ENCODE data around the gene TMEM94. TPM values are rescaled to one million over a fixed set of nuclear protein-coding genes. Genes with fewer than 3 reads are reported as not detected.

Gene TMEM94
- total and polyA plus RNA-seq, 2 of the 13 experiments (the other 11 are each of a cell fraction or from before 2014, with no cell fraction given) = 32.6 to 134 TPM

DNA sequence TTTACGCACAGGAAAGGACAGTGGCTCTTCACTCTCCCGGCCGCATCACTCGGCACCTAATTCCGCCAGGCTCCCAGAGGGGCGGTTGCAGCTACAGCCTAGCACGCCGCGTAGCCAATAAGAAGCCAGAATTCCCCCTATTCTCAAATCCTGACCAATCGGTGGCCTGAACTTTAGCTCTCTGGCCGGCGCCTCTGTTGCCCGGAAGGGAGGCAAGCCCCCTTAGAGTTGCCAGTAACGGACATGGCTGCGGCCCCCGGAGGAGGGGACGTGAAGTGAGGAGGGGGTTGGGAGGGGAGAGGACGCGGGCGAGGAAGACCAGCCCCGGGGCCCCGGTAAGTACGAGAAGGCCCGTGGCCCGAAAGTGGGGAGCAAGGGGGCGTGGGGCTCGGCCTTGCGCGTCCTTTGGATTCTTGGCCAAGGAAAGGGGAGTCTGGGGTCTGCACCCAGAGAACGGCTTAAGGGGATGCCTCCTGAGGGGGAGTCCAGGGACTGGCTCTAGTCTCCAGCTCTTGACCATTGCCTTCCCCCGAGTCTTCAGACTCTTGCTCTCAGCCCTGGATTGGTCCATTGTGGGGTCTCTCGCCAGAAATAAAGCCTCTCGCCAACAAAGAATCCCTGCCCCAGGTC is at the start of gene TMEM94 (continued):
- TF ChIP-seq, protein P1, sequence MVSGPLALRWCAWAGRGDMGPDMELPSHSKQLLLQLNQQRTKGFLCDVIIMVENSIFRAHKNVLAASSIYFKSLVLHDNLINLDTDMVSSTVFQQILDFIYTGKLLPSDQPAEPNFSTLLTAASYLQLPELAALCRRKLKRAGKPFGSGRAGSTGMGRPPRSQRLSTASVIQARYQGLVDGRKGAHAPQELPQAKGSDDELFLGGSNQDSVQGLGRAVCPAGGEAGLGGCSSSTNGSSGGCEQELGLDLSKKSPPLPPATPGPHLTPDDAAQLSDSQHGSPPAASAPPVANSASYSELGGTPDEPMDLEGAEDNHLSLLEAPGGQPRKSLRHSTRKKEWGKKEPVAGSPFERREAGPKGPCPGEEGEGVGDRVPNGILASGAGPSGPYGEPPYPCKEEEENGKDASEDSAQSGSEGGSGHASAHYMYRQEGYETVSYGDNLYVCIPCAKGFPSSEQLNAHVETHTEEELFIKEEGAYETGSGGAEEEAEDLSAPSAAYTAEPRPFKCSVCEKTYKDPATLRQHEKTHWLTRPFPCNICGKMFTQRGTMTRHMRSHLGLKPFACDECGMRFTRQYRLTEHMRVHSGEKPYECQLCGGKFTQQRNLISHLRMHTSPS (CRISPR knock-in tag; IDR thresholded peaks at IDR 0.05; ENCODE audit: low read depth) = no peak; the same call in 1 of the 2 replicates
- no peak for TF ChIP-seq NFIB (CRISPR knock-in tag; IDR thresholded peaks at IDR 0.05; ENCODE audit: borderline replicate concordance)
- no peak for TF ChIP-seq MAFK (conservative IDR thresholded peaks at IDR 0.05 in 1 of 2, IDR thresholded peaks at IDR 0.05 in 1 of 2; ENCODE audit: low read length in 2 of 2)
- TF ChIP-seq ZNF572 (CRISPR knock-in tag; IDR thresholded peaks at IDR 0.05) = 0 out of 2 replicates have a peak, but pooled peaks have one; percentile 64
- peak; percentile 34; the same call in 1 of the 3 replicates for TF ChIP-seq MXI1 (IDR thresholded peaks at IDR 0.05; ENCODE audit: borderline replicate concordance, low read depth, low read length)
- TF ChIP-seq TBX3 (IDR thresholded peaks at IDR 0.05; ENCODE audit: borderline replicate concordance) = no peak
- peak; percentile 84; the same call in 1 of the 2 replicates for TF ChIP-seq ZNF557 (CRISPR knock-in tag; IDR thresholded peaks at IDR 0.05)
- no peak for TF ChIP-seq SNRNP70 (IDR thresholded peaks at IDR 0.05; ENCODE audit: low read depth, low read length)
- TF ChIP-seq, protein P2, sequence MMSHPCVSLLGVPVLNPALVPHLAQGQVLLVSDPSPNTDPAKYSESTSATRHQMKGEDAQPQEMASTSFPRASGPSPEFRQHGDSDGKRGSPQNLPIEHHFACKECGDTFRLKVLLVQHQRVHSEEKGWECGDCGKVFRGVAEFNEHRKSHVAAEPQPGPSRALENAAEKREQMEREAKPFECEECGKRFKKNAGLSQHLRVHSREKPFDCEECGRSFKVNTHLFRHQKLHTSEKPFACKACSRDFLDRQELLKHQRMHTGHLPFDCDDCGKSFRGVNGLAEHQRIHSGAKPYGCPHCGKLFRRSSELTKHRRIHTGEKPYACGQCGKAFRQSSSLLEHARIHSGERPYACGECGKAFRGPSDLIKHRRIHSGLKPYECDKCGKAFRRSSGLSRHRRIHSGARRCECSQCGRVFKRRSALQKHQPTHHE (CRISPR knock-in tag; IDR thresholded peaks at IDR 0.05; ENCODE audit: borderline replicate concordance) = peak; percentile 47; the same call in 1 of the 2 replicates
- TF ChIP-seq, protein P3, sequence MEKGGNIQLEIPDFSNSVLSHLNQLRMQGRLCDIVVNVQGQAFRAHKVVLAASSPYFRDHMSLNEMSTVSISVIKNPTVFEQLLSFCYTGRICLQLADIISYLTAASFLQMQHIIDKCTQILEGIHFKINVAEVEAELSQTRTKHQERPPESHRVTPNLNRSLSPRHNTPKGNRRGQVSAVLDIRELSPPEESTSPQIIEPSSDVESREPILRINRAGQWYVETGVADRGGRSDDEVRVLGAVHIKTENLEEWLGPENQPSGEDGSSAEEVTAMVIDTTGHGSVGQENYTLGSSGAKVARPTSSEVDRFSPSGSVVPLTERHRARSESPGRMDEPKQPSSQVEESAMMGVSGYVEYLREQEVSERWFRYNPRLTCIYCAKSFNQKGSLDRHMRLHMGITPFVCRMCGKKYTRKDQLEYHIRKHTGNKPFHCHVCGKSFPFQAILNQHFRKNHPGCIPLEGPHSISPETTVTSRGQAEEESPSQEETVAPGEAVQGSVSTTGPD (CRISPR knock-in tag; IDR thresholded peaks at IDR 0.05) = peak; percentile 65; the same call in 1 of the 2 replicates
- peak; percentile 29; the same call in 1 of the 2 replicates for TF ChIP-seq ZNF124 (CRISPR knock-in tag; IDR thresholded peaks at IDR 0.05)
- TF ChIP-seq PPARG (CRISPR knock-in tag; conservative IDR thresholded peaks at IDR 0.05) = peak; percentile 58
- no peak for TF ChIP-seq ZNF780A (CRISPR knock-in tag; IDR thresholded peaks at IDR 0.05)
- TF ChIP-seq ONECUT2 (CRISPR knock-in tag; IDR thresholded peaks at IDR 0.05) = no peak
- TF ChIP-seq BCL6 (CRISPR knock-in tag; IDR thresholded peaks at IDR 0.05) = no peak
- TF ChIP-seq ZFP1 (CRISPR knock-in tag; IDR thresholded peaks at IDR 0.05) = no peak
- TF ChIP-seq NR2F6 (IDR thresholded peaks at IDR 0.05) = no peak
- peak; percentile 35; the same call in 1 of the 2 replicates for TF ChIP-seq NR2F6 (CRISPR knock-in tag; IDR thresholded peaks at IDR 0.05)
- TF ChIP-seq NFATC3 (CRISPR knock-in tag; IDR thresholded peaks at IDR 0.05) = no peak
- TF ChIP-seq CAMTA2 (CRISPR knock-in tag; IDR thresholded peaks at IDR 0.05; ENCODE audit: borderline replicate concordance) = no peak
- TF ChIP-seq, protein P4, sequence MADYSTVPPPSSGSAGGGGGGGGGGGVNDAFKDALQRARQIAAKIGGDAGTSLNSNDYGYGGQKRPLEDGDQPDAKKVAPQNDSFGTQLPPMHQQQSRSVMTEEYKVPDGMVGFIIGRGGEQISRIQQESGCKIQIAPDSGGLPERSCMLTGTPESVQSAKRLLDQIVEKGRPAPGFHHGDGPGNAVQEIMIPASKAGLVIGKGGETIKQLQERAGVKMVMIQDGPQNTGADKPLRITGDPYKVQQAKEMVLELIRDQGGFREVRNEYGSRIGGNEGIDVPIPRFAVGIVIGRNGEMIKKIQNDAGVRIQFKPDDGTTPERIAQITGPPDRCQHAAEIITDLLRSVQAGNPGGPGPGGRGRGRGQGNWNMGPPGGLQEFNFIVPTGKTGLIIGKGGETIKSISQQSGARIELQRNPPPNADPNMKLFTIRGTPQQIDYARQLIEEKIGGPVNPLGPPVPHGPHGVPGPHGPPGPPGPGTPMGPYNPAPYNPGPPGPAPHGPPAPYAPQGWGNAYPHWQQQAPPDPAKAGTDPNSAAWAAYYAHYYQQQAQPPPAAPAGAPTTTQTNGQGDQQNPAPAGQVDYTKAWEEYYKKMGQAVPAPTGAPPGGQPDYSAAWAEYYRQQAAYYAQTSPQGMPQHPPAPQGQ (CRISPR knock-in tag; IDR thresholded peaks at IDR 0.05; ENCODE audit: borderline replicate concordance) = no peak
- TF ChIP-seq, protein P5, sequence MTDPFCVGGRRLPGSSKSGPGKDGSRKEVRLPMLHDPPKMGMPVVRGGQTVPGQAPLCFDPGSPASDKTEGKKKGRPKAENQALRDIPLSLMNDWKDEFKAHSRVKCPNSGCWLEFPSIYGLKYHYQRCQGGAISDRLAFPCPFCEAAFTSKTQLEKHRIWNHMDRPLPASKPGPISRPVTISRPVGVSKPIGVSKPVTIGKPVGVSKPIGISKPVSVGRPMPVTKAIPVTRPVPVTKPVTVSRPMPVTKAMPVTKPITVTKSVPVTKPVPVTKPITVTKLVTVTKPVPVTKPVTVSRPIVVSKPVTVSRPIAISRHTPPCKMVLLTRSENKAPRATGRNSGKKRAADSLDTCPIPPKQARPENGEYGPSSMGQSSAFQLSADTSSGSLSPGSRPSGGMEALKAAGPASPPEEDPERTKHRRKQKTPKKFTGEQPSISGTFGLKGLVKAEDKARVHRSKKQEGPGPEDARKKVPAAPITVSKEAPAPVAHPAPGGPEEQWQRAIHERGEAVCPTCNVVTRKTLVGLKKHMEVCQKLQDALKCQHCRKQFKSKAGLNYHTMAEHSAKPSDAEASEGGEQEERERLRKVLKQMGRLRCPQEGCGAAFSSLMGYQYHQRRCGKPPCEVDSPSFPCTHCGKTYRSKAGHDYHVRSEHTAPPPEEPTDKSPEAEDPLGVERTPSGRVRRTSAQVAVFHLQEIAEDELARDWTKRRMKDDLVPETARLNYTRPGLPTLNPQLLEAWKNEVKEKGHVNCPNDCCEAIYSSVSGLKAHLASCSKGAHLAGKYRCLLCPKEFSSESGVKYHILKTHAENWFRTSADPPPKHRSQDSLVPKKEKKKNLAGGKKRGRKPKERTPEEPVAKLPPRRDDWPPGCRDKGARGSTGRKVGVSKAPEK (CRISPR knock-in tag; IDR thresholded peaks at IDR 0.05; ENCODE audit: borderline replicate concordance) = no peak

Data from HepG2 (cell line).